Erythroblast (primary cell): ENCODE data around the gene ARHGEF11.

Source experiments
- GATA1 ChIP-seq: IDR thresholded peaks from 2 replicates; pipeline ENCODE4 v1.6.1; 2011; ENCODE audit warnings: low read depth, mild to moderate bottlenecking, control low read depth, low read length, moderate library complexity
- POLR2A ChIP-seq: IDR thresholded peaks from 2 replicates; pipeline ENCODE4 v1.6.1; 2011; ENCODE audit warnings: mild to moderate bottlenecking, low read length

DNA sequence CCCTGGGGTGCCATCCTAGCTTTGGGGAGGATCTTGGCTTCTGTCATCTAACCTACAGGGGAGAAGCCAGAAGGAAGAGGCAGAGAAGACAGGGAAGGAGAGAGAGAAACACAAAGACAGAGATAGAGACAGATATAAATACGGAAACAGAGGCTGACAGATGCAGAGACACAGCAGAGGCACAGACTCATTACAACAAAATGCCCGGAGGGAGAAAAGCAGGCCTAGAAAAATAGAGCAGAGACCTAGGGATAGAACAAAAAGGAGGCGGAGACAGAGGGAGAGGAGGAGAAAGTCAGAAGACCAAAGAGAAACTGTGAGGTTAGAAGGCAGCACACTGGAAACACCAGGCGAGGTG is 150.1 kb downstream of the ARHGEF11 start:
- TF ChIP-seq POLR2A: no peak
- no peak for TF ChIP-seq GATA1
